Duodenal mucosa (tissue), 2 donors: ENCODE data around the gene ZFPM1.

Experiments used
- H3K27ac ChIP-seq: one replicate; pipeline ENCODE4 v1.7.0; 2013; ENCODE audit warnings: low read depth, low read length
- H3K27me3 ChIP-seq, 2 donors: one replicate each; pipeline ENCODE4 v1.7.0; 2013; ENCODE audit warnings: low read length in 2 of 2, control low read depth in 1 of 2; ENCODE audit not compliant: insufficient read depth in 2 of 2, control insufficient read depth in 1 of 2
- H3K36me3 ChIP-seq, 2 donors: one replicate each; pipeline ENCODE4 v1.7.0; 2013; ENCODE audit warnings: low read length in 2 of 2, control low read depth in 1 of 2; ENCODE audit not compliant: insufficient read depth in 2 of 2, control insufficient read depth in 1 of 2
- H3K4me1 ChIP-seq, 2 donors: one replicate each; pipeline ENCODE4 v1.7.0; 2013; ENCODE audit warnings: low read length in 2 of 2, control low read depth in 1 of 2; ENCODE audit not compliant: insufficient read depth in 2 of 2, control insufficient read depth in 1 of 2
- H3K4me3 ChIP-seq, 2 donors: one replicate each; pipeline ENCODE4 v1.7.0; 2013; ENCODE audit warnings: low read length in 2 of 2, low read depth in 1 of 2
- H3K9ac ChIP-seq, 2 donors: one replicate each; pipeline ENCODE4 v1.7.0; 2013; ENCODE audit warnings: low read length in 2 of 2, low read depth in 1 of 2
- H3K9me3 ChIP-seq, 2 donors: one replicate each; pipeline ENCODE4 v1.7.0; 2013; ENCODE audit warnings: low read length in 2 of 2, control low read depth in 1 of 2; ENCODE audit not compliant: control insufficient read depth in 1 of 2

ZFPM1 gene

GRCh38 chr16:88453217-88453531 lies at the start of gene ZFPM1:
ZFPM1 (plus strand) TSS chr16:88453280; CDS start chr16:88453639, 359 bp downstream.
- peaks cover 31 to 53% of the 10 kb centered on the region in 2 donors for H3K4me1 ChIP-seq
- peak within 1 kb of the TSS; percentile 73 for H3K27ac ChIP-seq

GRCh38 chr16:88403794-88404581 lies 49.1 kb upstream of the ZFPM1 start:
- H3K9ac ChIP-seq: no peak overlapping the region
- no peak overlapping the region for H3K27ac ChIP-seq
- no peaks in the 10 kb centered on the region for H3K9me3 ChIP-seq
- peaks cover 0 to 4% of the 10 kb centered on the region in 2 donors for H3K27me3 ChIP-seq
- no peak overlapping the region for H3K4me3 ChIP-seq
- no peaks in the 10 kb centered on the region for H3K36me3 ChIP-seq
- no peaks in the 10 kb centered on the region for H3K4me1 ChIP-seq

More at GRCh38 chr16:88453217-88453531, at the start of gene ZFPM1:
- Histone ChIP-seq H3K9me3 (no peaks in the 10 kb centered on the region), H3K4me3 (peak within 1 kb of the TSS; percentile 79 to 84), H3K27me3 (peaks cover 0 to 4% of the 10 kb centered on the region in 2 donors), H3K9ac (peak within 1 kb of the TSS; percentile 79 to 90), H3K36me3 (peaks cover 0 to 2% of the 10 kb centered on the region in 2 donors)

- Histone ChIP-seq H3K27me3 (peaks cover 0 to 4% of the 10 kb centered on the region in 2 donors), H3K4me3 (no peak overlapping the region), H3K9me3 (no peaks in the 10 kb centered on the region), H3K27ac (no peak overlapping the region), H3K36me3 (no peaks in the 10 kb centered on the region), H3K4me1 (no peaks in the 10 kb centered on the region), H3K9ac (no peak overlapping the region)
These were observed 48.3 kb upstream of the ZFPM1 start for GRCh38 chr16:88404769-88405168.

GRCh38 chr16:88405216-88406060 lies 47.6 kb upstream of the ZFPM1 start:
- H3K9ac ChIP-seq: no peak overlapping the region
- no peak overlapping the region for H3K4me3 ChIP-seq
- no peaks in the 10 kb centered on the region for H3K36me3 ChIP-seq
- H3K27me3 ChIP-seq: peaks cover 0 to 4% of the 10 kb centered on the region in 2 donors
- no peaks in the 10 kb centered on the region for H3K9me3 ChIP-seq
- H3K4me1 ChIP-seq: no peaks in the 10 kb centered on the region
- H3K27ac ChIP-seq: no peak overlapping the region

- no peaks in the 10 kb centered on the region for H3K36me3 ChIP-seq
- H3K27me3 ChIP-seq: peaks cover 0 to 4% of the 10 kb centered on the region in 2 donors
- H3K9me3 ChIP-seq: no peaks in the 10 kb centered on the region
- H3K4me3 ChIP-seq: no peak overlapping the region
- H3K9ac ChIP-seq: no peak overlapping the region
- no peaks in the 10 kb centered on the region for H3K4me1 ChIP-seq
- no peak overlapping the region for H3K27ac ChIP-seq
These were observed 46.7 kb upstream of the ZFPM1 start for GRCh38 chr16:88406096-88407041.

GRCh38 chr16:88407042-88407420 lies 46.0 kb upstream of the ZFPM1 start:
- Histone ChIP-seq H3K9ac (no peak overlapping the region), H3K27ac (no peak overlapping the region), H3K36me3 (no peaks in the 10 kb centered on the region), H3K4me1 (no peaks in the 10 kb centered on the region), H3K9me3 (no peaks in the 10 kb centered on the region), H3K27me3 (peaks cover 0 to 4% of the 10 kb centered on the region in 2 donors), H3K4me3 (no peak overlapping the region)

GRCh38 chr16:88407807-88408206 lies 45.3 kb upstream of the ZFPM1 start:
- Histone ChIP-seq H3K4me3 (no peak overlapping the region), H3K27me3 (peaks cover 0 to 4% of the 10 kb centered on the region in 2 donors), H3K4me1 (no peaks in the 10 kb centered on the region), H3K9me3 (no peaks in the 10 kb centered on the region), H3K9ac (no peak overlapping the region), H3K27ac (no peak overlapping the region), H3K36me3 (no peaks in the 10 kb centered on the region)

- no peaks in the 10 kb centered on the region for H3K9me3 ChIP-seq
- no peaks in the 10 kb centered on the region for H3K4me1 ChIP-seq
- no peaks in the 10 kb centered on the region for H3K36me3 ChIP-seq
- H3K4me3 ChIP-seq: no peak overlapping the region
- peaks cover 0 to 4% of the 10 kb centered on the region in 2 donors for H3K27me3 ChIP-seq
- no peak overlapping the region for H3K27ac ChIP-seq
- H3K9ac ChIP-seq: no peak overlapping the region
These were observed 44.4 kb upstream of the ZFPM1 start for GRCh38 chr16:88408561-88409142.

GRCh38 chr16:88409296-88410065 lies 43.6 kb upstream of the ZFPM1 start:
- H3K27me3 ChIP-seq: peaks cover 0 to 4% of the 10 kb centered on the region in 2 donors
- H3K9ac ChIP-seq: no peak overlapping the region
- H3K9me3 ChIP-seq: no peaks in the 10 kb centered on the region
- no peak overlapping the region for H3K27ac ChIP-seq
- no peak overlapping the region for H3K4me3 ChIP-seq
- no peaks in the 10 kb centered on the region for H3K36me3 ChIP-seq
- no peaks in the 10 kb centered on the region for H3K4me1 ChIP-seq
